GM23338 (cell line): ENCODE results near the gene MRGPRE. TPM values are rescaled to one million over a fixed set of nuclear protein-coding genes. Genes with fewer than 3 reads are reported as not detected.

Experiments
- ATAC-seq: fragments of 200-7000 bp; cut with Tn5 transposase; 3 replicates; pipeline ENCODE4 v1.9.1; 2020
- DNase-seq: peaks from one replicate; pipeline ENCODE4 v3.0.0-alpha.2; 2015; ENCODE audit warnings: low spot score
- H2AFZ ChIP-seq: fragments of 200-600 bp; sonication (generic); 2 replicates; pipeline ENCODE4 v1.8.0; 2016; ENCODE audit warnings: antibody characterized with exemption, mild to moderate bottlenecking, moderate library complexity
- H3F3A ChIP-seq: fragments of 200-600 bp; sonication (generic); replicated peaks from 2 replicates; pipeline ENCODE4 v1.8.0; 2017; ENCODE audit warnings: antibody characterized with exemption, mixed run types, low read depth
- H3K27ac ChIP-seq: fragments of 200-600 bp; sonication (generic); 2 replicates; pipeline ENCODE4 v1.6.1; 2016; ENCODE audit warnings: low read depth
- H3K27me3 ChIP-seq: fragments of 200-600 bp; sonication (generic); 2 replicates; pipeline ENCODE4 v1.8.0; 2016; ENCODE audit warnings: mild to moderate bottlenecking, mixed run types, moderate library complexity; ENCODE audit not compliant: insufficient read depth
- H3K36me3 ChIP-seq: fragments of 200-600 bp; sonication (generic); 2 replicates; pipeline ENCODE4 v1.8.0; 2016; ENCODE audit warnings: mild to moderate bottlenecking; ENCODE audit not compliant: insufficient read depth
- H3K4me1 ChIP-seq: fragments of 200-600 bp; sonication (generic); 2 replicates; pipeline ENCODE4 v1.8.0; 2016; ENCODE audit warnings: mild to moderate bottlenecking, moderate library complexity; ENCODE audit not compliant: insufficient read depth
- H3K4me2 ChIP-seq: fragments of 200-600 bp; sonication (generic); 2 replicates; pipeline ENCODE4 v1.7.1; 2017; ENCODE audit warnings: mixed run types
- H3K4me3 ChIP-seq: fragments of 200-600 bp; sonication (generic); 2 replicates; pipeline ENCODE4 v1.6.1; 2016; ENCODE audit warnings: mixed run types
- H3K79me2 ChIP-seq: fragments of 200-600 bp; sonication (generic); replicated peaks from 2 replicates; pipeline ENCODE4 v1.8.0; 2017; ENCODE audit warnings: mild to moderate bottlenecking; ENCODE audit not compliant: insufficient read depth
- H3K9me2 ChIP-seq: fragments of 200-600 bp; sonication (generic); 2 replicates; pipeline ENCODE4 v1.8.0; 2017; ENCODE audit not compliant: insufficient read depth
- H4K20me1 ChIP-seq: fragments of 200-600 bp; sonication (generic); replicated peaks from 2 replicates; pipeline ENCODE4 v1.8.0; 2017; ENCODE audit warnings: mild to moderate bottlenecking; ENCODE audit not compliant: insufficient read depth
- H3K27ac Mint-ChIP-seq: 2 replicates; pipeline ENCODE4 v1.8.0; 2020; ENCODE audit warnings: inconsistent platforms, mild to moderate bottlenecking, moderate library complexity, mixed read lengths
- H3K27me3 Mint-ChIP-seq: 3 replicates; pipeline ENCODE4 v1.8.0; 2022; ENCODE audit warnings: low read depth, mild to moderate bottlenecking, moderate library complexity, mixed read lengths, inconsistent platforms; ENCODE audit not compliant: insufficient read depth, poor library complexity
- H3K36me3 Mint-ChIP-seq: 3 replicates; pipeline ENCODE4 v1.8.0; 2021; ENCODE audit warnings: low read depth, mild to moderate bottlenecking, inconsistent platforms, moderate library complexity, mixed read lengths
- H3K4me1 Mint-ChIP-seq: 3 replicates; pipeline ENCODE4 v1.8.0; 2020; ENCODE audit warnings: mild to moderate bottlenecking, inconsistent platforms, mixed read lengths
- H3K4me3 Mint-ChIP-seq: 3 replicates; pipeline ENCODE4 v1.8.0; 2021; ENCODE audit warnings: moderate library complexity, mild to moderate bottlenecking, inconsistent platforms, mixed read lengths
- H3K9me3 Mint-ChIP-seq: 3 replicates; pipeline ENCODE4 v1.8.0; 2020; ENCODE audit warnings: moderate library complexity, mild to moderate bottlenecking, inconsistent platforms, mixed read lengths
- CREB1 ChIP-seq: fragments of 250-450 bp; sonication (Bioruptor Pico); IDR thresholded peaks from 2 replicates; pipeline ENCODE4 v1.5.0; 2020; ENCODE audit warnings: low read depth, mild to moderate bottlenecking, moderate library complexity
- CTCF ChIP-seq, 2 experiments: fragments of 200-600 bp in 1 of 2; sonication (generic) in 1 of 2; conservative IDR thresholded peaks; 2 replicates each; pipeline versions ENCODE4 v1.5.1 to v1.6.1; 2016 to 2017; ENCODE audit warnings: antibody characterized with exemption in 2 of 2, low read depth in 2 of 2, mild to moderate bottlenecking in 2 of 2, moderate library complexity in 1 of 2
- EZH2 ChIP-seq: fragments of 200-600 bp; sonication (generic); IDR thresholded peaks from one replicate; pipeline ENCODE4 v1.8.0; 2017; ENCODE audit warnings: antibody characterized with exemption, mild to moderate bottlenecking, low read depth; ENCODE audit not compliant: unreplicated experiment
- EZH2phosphoT487 ChIP-seq: fragments of 200-600 bp; sonication (generic); IDR thresholded peaks from one replicate; pipeline ENCODE4 v1.8.1; 2018; ENCODE audit warnings: antibody characterized with exemption; ENCODE audit not compliant: unreplicated experiment
- JUNB ChIP-seq: IDR thresholded peaks from one replicate; pipeline ENCODE4 v1.6.1; 2016; ENCODE audit warnings: antibody characterized with exemption; ENCODE audit not compliant: unreplicated experiment
- NANOG ChIP-seq: IDR thresholded peaks from 2 replicates; pipeline ENCODE4 v1.6.1; 2016; ENCODE audit warnings: antibody characterized with exemption, borderline replicate concordance
- POLR2AphosphoS5 ChIP-seq: IDR thresholded peaks from 2 replicates; pipeline ENCODE4 v1.6.1; 2016; ENCODE audit warnings: antibody characterized with exemption, low read depth
- STAT1 ChIP-seq: IDR thresholded peaks from one replicate; pipeline ENCODE4 v1.6.1; 2016; ENCODE audit warnings: antibody characterized with exemption; ENCODE audit not compliant: unreplicated experiment
- ZNF114 ChIP-seq: fragments of 250-450 bp; sonication (Bioruptor Pico); IDR thresholded peaks from 2 replicates; pipeline ENCODE4 v1.5.0; 2020; ENCODE audit warnings: mild to moderate bottlenecking, moderate library complexity
- ZNF331 ChIP-seq: fragments of 250-450 bp; sonication (Bioruptor Pico); IDR thresholded peaks from 2 replicates; pipeline ENCODE4 v1.5.0; 2020; ENCODE audit warnings: low read depth, mild to moderate bottlenecking, moderate library complexity
- polyA plus RNA-seq: library from polyadenylated mRNA; unstranded; fragments of >200 nt; fragmentation: Nextera tagmentation; extraction: Ambion mirVana; gene quantifications from 2 replicates; pipeline ENCODE4 v1.2.1, GENCODE V29; 2016
- total RNA-seq: library from RNA; depleted of rRNA; stranded (reverse); fragments of >200 nt; shearing (Covaris generic); gene quantifications from 2 replicates; pipeline ENCODE4 v1.2.3, GENCODE V29; 2014
- TF ChIP-seq, protein P1 (sequence below): IDR thresholded peaks from 2 replicates; pipeline ENCODE4 v1.6.1; 2016; ENCODE audit warnings: antibody characterized with exemption
- TF ChIP-seq, protein P2 (sequence below): fragments of 250-450 bp; sonication (Bioruptor Pico); IDR thresholded peaks from 2 replicates; pipeline ENCODE4 v1.5.0; 2020; ENCODE audit warnings: mild to moderate bottlenecking, moderate library complexity
- TF ChIP-seq, protein P3 (sequence below): IDR thresholded peaks from one replicate; pipeline ENCODE4 v1.6.1; 2018; ENCODE audit warnings: antibody characterized with exemption; ENCODE audit not compliant: unreplicated experiment

The MRGPRE gene
- total and polyA plus RNA-seq, 2 experiments from 2014 or later: not detected

DNA sequence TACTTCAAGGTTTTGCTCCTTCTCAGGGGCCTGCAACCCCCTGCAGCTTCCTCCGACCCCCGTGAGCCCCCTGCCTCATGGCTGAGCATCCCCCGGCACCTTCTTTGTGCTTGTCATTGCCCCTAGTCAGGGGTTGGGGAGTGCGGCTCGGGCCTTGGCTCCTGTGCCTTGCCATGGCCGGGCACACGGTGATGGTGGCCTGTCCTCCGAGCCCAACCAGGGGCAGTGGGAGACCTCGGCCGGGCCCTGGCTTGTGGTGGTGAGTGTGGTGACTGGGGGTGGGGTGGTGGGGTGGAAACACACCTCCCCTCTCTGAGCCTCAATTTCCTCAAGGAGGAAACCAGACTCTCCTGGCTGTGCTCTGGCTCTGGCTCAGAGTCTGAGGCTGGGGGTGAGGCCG, 12.1 kb downstream of the MRGPRE start:
- peaks cover 18% of the 10 kb centered on the region; the same call in 1 of the 2 replicates for H3K4me1 ChIP-seq
- no peak overlapping the region for H3K4me3 ChIP-seq
- Mint-ChIP-seq H3K4me1 (peaks cover 36% of the 10 kb centered on the region; the same call in 2 of the 3 replicates), H3K4me3 (no peak overlapping the region), H3K9me3 (no peaks in the 10 kb centered on the region), H3K36me3 (no peaks in the 10 kb centered on the region), H3K27me3 (peaks cover 14% of the 10 kb centered on the region), H3K27ac (no peak overlapping the region)
- no peak for DNase-seq
- no peak overlapping the region for H3K27ac ChIP-seq
- H3K4me2 ChIP-seq: no peak overlapping the region
- ATAC-seq: no peak
- H3F3A ChIP-seq: no peaks in the 10 kb centered on the region
- TF ChIP-seq ZNF331 (no peak), NANOG (no peak), ZNF114 (CRISPR knock-in tag) (no peak), CREB1 (no peak), STAT1 (no peak), CTCF (conservative IDR thresholded peaks at IDR 0.05; ENCODE audit: low read depth in 2 of 2) (no peak), POLR2AphosphoS5 (no peak), JUNB (no peak), EZH2phosphoT487 (no peak), EZH2 (no peak)
- TF ChIP-seq, protein P1, sequence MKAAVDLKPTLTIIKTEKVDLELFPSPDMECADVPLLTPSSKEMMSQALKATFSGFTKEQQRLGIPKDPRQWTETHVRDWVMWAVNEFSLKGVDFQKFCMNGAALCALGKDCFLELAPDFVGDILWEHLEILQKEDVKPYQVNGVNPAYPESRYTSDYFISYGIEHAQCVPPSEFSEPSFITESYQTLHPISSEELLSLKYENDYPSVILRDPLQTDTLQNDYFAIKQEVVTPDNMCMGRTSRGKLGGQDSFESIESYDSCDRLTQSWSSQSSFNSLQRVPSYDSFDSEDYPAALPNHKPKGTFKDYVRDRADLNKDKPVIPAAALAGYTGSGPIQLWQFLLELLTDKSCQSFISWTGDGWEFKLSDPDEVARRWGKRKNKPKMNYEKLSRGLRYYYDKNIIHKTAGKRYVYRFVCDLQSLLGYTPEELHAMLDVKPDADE: no peak
- TF ChIP-seq, protein P2, sequence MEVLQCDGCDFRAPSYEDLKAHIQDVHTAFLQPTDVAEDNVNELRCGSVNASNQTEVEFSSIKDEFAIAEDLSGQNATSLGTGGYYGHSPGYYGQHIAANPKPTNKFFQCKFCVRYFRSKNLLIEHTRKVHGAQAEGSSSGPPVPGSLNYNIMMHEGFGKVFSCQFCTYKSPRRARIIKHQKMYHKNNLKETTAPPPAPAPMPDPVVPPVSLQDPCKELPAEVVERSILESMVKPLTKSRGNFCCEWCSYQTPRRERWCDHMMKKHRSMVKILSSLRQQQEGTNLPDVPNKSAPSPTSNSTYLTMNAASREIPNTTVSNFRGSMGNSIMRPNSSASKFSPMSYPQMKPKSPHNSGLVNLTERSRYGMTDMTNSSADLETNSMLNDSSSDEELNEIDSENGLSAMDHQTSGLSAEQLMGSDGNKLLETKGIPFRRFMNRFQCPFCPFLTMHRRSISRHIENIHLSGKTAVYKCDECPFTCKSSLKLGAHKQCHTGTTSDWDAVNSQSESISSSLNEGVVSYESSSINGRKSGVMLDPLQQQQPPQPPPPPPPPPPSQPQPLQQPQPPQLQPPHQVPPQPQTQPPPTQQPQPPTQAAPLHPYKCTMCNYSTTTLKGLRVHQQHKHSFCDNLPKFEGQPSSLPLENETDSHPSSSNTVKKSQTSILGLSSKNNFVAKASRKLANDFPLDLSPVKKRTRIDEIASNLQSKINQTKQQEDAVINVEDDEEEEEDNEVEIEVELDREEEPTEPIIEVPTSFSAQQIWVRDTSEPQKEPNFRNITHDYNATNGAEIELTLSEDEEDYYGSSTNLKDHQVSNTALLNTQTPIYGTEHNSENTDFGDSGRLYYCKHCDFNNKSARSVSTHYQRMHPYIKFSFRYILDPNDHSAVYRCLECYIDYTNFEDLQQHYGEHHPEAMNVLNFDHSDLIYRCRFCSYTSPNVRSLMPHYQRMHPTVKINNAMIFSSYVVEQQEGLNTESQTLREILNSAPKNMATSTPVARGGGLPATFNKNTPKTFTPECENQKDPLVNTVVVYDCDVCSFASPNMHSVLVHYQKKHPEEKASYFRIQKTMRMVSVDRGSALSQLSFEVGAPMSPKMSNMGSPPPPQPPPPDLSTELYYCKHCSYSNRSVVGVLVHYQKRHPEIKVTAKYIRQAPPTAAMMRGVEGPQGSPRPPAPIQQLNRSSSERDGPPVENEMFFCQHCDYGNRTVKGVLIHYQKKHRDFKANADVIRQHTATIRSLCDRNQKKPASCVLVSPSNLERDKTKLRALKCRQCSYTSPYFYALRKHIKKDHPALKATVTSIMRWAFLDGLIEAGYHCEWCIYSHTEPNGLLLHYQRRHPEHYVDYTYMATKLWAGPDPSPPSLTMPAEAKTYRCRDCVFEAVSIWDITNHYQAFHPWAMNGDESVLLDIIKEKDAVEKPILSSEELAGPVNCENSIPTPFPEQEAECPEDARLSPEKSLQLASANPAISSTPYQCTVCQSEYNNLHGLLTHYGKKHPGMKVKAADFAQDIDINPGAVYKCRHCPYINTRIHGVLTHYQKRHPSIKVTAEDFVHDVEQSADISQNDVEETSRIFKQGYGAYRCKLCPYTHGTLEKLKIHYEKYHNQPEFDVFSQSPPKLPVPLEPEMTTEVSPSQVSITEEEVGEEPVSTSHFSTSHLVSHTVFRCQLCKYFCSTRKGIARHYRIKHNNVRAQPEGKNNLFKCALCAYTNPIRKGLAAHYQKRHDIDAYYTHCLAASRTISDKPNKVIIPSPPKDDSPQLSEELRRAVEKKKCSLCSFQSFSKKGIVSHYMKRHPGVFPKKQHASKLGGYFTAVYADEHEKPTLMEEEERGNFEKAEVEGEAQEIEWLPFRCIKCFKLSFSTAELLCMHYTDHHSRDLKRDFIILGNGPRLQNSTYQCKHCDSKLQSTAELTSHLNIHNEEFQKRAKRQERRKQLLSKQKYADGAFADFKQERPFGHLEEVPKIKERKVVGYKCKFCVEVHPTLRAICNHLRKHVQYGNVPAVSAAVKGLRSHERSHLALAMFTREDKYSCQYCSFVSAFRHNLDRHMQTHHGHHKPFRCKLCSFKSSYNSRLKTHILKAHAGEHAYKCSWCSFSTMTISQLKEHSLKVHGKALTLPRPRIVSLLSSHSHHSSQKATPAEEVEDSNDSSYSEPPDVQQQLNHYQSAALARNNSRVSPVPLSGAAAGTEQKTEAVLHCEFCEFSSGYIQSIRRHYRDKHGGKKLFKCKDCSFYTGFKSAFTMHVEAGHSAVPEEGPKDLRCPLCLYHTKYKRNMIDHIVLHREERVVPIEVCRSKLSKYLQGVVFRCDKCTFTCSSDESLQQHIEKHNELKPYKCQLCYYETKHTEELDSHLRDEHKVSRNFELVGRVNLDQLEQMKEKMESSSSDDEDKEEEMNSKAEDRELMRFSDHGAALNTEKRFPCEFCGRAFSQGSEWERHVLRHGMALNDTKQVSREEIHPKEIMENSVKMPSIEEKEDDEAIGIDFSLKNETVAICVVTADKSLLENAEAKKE (CRISPR knock-in tag): no peak
- TF ChIP-seq, protein P3, sequence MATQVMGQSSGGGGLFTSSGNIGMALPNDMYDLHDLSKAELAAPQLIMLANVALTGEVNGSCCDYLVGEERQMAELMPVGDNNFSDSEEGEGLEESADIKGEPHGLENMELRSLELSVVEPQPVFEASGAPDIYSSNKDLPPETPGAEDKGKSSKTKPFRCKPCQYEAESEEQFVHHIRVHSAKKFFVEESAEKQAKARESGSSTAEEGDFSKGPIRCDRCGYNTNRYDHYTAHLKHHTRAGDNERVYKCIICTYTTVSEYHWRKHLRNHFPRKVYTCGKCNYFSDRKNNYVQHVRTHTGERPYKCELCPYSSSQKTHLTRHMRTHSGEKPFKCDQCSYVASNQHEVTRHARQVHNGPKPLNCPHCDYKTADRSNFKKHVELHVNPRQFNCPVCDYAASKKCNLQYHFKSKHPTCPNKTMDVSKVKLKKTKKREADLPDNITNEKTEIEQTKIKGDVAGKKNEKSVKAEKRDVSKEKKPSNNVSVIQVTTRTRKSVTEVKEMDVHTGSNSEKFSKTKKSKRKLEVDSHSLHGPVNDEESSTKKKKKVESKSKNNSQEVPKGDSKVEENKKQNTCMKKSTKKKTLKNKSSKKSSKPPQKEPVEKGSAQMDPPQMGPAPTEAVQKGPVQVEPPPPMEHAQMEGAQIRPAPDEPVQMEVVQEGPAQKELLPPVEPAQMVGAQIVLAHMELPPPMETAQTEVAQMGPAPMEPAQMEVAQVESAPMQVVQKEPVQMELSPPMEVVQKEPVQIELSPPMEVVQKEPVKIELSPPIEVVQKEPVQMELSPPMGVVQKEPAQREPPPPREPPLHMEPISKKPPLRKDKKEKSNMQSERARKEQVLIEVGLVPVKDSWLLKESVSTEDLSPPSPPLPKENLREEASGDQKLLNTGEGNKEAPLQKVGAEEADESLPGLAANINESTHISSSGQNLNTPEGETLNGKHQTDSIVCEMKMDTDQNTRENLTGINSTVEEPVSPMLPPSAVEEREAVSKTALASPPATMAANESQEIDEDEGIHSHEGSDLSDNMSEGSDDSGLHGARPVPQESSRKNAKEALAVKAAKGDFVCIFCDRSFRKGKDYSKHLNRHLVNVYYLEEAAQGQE: no peak
- H3K79me2 ChIP-seq: no peaks in the 10 kb centered on the region
- H3K27me3 ChIP-seq: no peaks in the 10 kb centered on the region
- no peaks in the 10 kb centered on the region for H3K36me3 ChIP-seq
- no peak overlapping the region for H2AFZ ChIP-seq
- no peaks in the 10 kb centered on the region for H4K20me1 ChIP-seq
- H3K9me2 ChIP-seq: no peaks in the 10 kb centered on the region
